ENCODE results near the gene TMEM175.

DNA sequence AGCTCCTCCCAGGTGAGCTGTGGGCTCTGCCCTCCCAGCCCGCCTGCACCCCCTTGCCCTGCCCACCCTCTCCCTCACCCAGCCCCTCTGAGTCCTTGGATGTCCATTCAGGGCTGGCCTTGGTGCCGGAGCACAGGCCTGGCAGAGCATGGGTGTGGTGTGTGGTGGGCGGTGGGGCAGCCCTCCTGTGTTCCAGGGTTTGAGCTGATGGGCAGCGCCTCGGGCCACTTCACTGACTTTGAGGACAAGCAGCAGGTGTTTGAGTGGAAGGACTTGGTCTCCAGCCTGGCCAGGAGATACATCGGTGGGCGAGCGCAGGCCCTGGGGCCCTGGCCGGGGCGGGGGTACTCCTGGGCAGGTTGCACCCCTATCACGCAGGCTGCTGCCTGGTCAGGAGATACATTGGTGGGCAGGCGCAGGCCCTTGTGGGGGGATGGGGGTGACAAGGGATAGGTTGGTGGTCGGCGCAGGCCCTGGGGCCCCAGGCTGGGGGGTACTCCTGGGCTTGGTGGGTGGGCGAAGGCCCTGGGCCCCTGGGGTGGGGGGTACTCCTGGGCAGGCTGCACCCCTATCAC lies 68.5 kb downstream of the TMEM175 start:
- TF ChIP-seq CTCF (conservative IDR thresholded peaks at IDR 0.05; ENCODE audit: low read depth, low read length) (no peak), EZH2 (IDR thresholded peaks at IDR 0.05; ENCODE audit: borderline replicate concordance, low read depth, low read length, poor library complexity, severe bottlenecking) (no peak)
